Activated CD8-positive, alpha-beta memory T cell treated with anti-CD3 and anti-CD28 coated beads, Interleukin-2, amount 50 U/mL, for 4 hours (primary cell): Measurements from ENCODE around the gene NIPSNAP3A.

Source experiments
- DNase-seq: peaks from one replicate; pipeline ENCODE4 v3.0.0-alpha.2; 2020

Gene NIPSNAP3A

DNA sequence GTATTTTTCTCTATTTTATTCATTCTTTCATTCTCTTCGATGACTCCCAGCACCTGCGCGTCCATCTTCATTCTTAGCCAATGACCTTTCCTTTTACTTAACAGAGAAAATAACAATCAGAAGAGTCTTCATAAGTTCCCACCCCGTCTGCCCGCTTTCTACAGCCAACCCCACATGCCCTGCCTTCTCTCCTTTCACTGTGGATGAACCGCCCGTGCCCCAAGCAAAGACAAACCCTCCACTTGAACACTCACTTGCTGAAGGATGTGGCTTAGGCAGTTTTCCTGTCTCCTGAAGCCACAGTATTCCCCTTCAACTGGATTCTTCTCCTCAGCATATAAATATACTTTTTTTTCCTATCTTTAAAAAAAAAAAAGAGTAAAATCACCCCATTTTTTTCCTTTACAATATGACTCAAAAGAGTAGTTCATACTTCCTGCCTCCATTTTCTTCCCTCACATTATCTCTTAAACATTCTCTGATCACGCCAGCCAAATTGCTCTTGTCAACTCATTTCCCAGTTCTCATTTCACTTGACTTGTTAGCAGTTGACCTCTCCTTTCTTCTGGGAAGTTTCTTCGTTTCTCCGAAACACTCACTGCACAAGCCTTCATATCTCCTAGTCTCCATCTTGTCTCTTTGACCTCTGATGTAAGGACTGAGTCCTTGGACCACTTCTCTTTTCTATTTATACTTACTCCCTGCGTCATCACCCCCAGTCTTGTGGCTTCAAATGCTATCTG lies 27.5 kb downstream of the NIPSNAP3A start:
- no peak for DNase-seq

DNA sequence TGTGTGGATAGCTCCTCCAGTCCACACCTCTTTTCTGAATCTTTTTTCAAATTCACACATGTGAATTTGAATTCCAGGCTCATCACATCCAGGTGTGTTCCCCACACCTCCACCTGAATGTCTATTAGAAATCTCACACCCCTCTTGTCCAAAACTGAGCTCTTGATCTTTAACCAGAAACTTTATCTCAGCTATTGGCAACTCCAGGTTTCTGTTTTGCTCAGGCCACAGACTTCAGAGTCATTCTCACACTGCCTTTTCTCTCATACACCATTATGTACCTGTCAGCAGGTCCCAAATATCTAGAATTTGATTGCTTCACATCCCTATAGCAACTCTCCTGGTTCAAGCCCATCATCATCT lies 28.1 kb downstream of the NIPSNAP3A start:
- no peak for DNase-seq

DNA sequence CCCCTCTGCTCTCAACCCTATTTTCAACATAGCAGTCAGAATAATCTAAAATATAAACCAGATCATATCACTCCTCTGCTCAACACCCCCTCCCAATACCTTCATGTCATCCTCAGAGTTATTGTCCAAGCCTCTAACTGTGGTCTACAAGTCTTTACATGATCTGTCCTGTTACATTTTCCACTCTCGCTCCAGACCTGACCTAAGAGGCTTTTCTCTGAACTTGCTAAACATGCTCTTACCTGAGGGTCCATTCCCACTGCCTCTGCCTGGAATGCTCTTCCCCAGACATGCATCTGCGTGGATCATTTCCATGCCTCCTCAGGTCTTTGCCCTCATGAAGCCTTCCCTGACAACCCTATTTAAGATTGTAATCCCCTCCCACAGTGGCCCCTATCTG lies 28.5 kb downstream of the NIPSNAP3A start:
- no peak for DNase-seq

DNA sequence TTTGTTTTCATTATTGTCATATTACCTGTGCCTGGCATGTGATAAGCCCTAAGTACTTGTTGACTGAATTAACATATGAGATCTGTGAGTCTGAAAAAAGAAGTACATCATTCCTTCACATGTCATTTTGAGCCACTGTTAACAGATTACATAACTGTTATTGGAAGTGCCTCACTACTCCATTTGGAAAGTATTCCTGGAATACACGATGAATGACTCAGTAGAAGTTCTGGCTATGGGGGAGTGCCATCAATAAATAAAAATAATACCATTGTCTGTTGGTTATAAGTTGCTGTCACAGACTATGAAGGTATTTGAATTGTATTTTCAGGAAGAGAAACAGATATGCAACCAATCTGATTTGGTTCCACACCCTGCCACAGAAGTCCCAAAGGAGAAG lies 29.3 kb downstream of the NIPSNAP3A start:
- DNase-seq: no peak

DNA sequence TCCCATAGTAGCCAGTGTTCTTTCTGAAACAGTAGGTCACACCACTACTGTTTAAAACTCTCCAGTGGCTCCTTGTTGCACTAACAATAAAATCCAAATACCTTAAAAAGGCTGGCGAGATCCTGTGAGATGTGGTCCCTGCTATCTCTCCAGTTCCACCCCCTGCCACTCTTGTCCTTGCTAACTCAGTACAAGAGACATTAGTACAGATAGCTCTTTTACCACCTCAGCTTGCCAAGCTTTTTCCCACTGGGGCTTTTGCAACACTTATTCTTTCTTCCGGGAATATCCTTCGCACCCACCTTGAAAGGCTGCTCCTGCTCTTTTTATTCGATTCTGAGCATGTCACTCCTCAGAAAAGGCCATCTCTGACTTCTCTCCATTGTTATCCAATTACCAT lies 31.3 kb downstream of the NIPSNAP3A start:
- DNase-seq: no peak

DNA sequence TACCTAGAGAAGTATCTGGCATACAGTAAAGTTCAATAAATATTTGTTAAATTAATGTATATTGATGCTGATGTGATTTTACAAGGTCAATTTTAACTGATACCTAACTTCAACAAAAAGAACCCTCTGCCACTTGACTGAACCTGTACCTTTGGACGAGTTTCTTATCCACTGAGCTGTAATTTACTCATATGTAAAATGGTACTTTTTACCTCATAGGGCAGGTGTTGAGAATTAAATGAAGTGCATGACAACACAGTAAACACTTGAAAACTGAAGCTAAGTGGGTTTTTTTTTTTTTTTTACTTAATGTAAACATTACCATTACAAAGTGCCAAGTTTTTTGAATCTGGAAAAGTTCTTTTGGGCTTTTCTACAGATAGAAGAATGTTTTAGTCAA lies 31.9 kb downstream of the NIPSNAP3A start:
- DNase-seq: no peak

DNA sequence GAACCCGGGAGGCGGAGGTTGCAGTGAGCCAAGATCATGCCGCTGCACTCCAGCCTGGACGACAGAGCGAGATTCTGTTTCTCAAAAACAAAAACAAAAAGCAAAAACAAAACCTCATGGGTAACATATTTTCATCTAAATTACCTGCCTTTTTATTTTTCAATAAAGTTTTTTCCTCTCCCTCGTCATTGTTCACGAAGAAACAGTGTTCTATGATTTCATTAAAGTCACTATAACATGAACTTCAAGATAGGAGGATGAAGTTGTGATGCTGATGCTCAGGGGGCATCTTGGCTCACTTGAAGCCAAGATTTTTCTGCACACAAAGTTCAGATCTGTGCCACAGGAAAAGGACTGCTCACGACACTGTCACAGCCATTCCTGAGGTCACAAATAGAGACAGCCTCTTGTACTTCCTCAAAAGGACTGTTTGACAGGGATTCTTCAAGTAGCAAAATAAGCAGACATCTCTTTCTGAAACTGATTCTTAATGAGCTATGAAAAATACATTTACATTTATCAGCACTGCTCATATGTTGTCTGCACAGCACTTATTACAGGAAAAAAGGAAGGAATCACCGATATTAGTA lies 32.6 kb downstream of the NIPSNAP3A start:
- no peak for DNase-seq

DNA sequence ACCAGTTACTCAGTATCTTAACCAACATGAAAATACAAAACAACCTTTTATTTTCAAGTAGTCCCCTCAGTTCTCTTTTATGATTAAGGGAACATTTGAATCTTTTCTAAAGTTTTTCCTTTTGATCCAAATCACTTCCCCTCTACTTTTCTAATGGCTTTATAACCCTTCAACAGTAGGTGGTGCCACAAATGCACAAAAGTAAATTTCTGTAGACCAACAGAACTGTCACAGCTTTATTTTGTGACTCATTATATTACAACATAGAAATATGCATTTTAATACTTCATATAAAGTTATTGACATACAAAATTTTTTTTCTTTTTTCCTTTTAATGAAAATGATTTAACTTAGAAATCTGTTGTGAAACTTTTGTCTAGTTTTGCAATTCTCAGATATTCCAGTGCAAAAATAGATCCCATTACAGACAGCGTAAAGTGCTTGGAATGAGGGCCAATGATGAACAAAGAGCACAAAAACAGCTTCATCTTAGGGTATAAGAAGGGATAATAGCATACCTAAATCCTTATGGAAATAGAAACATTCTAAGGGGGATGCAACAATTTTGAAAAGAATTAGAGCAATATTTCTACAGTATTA lies 33.4 kb downstream of the NIPSNAP3A start:
- DNase-seq: no peak

DNA sequence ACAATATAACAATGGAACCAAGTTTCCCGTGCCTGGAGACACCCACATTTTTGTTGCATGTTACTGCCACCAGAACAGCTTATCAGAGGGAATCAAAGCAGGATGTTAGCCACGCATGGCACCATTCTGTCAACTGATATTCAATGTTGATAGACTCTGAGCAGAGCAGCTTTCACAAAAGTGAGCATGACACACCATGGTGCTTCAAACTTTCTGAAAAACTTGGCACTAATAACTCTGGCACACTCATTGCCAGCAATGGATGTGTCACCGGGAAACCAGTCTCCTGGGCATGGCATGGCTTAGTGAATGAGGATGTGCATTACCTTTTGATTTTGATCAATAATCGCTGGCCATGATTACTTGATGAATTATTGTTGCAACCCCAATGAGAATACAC lies 36.1 kb downstream of the NIPSNAP3A start:
- DNase-seq: no peak

DNA sequence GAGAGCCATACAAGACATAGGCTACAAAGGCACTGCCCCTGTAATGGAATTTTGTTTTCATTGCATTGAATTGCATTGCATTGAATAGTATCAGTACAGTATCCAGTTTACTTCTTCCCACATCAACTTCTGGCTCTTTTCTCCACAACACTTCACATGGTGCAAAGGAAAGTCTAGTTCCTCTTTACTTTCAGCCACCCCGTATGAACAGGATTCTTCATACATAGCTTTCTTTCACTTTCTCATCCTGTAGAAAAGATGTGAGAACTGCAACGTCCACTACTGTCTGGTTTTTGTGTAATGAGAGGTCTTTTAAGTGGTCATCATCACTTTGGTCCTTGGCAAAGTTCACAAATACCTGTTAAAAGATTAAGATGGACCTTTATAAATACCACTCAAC lies 36.6 kb downstream of the NIPSNAP3A start:
- no peak for DNase-seq

DNA sequence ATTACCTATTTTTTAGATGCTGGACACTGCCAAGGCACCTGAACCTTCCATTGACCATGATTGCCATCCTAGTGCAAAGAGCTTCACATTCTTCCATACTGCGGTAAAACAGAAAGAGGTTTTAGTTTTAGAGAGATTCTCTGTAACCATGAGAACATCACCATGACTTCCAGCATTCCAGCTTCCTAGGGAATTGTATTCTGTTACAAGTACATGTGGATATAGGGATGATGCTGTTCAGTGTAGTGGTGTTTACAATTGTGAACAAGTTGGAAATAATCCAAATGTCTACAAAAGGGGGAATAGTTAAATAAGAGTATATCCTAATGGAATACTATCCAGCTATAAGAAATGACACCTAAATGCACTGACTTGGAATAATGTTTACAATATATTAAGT lies 38.8 kb downstream of the NIPSNAP3A start:
- DNase-seq: no peak

DNA sequence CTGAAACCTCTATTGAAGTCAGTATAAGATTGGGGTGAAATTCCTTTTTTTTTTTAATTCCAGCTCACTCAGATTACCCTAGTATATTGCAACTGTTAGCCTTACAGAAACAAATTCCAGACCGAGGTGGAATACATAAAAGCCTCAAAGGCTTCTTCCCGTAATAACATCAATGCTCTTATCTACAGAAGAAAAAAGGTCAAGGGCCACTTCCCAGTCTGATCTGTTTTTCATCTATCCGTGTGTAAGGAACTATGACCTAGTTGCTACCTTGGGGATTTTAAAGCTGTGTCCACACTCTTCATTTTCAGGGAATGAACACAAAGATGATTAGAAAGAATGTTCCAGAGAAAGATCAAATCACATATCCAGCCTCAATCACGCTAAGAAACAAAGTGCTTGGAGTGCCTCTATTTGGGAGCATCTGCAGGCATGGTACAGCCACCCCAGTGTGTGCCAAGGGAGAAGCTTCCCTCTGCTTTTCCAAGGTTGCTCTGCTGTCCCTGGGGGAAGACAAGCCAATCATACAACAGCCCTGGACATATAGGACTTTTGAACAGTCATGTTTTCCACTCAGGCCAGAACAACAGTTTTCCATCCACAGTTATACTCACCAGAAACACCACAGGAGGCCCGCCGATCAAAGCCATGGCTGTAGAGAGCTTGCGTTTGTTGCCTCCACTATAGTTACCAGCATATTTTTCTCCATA lies 40.0 kb downstream of the NIPSNAP3A start:
- DNase-seq: no peak

DNA sequence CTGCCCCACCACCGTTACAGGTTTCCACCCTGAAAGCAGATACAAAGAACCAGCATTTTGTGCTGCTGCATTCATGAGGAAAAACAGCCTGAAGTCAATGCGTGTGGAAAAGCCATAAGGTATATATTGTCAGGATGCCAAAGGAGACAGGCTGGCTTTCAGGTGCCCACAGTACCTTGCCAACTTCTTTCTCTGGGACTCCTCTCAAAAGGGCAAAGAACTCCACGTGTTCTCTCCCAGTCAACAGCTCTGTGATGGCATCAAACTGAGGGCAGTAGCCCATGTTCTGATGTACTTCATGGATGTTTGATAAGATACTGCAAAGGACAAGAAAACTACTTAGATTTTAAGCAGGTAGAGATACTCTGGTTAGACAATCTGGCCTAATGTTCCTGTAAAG lies 40.8 kb downstream of the NIPSNAP3A start:
- DNase-seq: no peak

DNA sequence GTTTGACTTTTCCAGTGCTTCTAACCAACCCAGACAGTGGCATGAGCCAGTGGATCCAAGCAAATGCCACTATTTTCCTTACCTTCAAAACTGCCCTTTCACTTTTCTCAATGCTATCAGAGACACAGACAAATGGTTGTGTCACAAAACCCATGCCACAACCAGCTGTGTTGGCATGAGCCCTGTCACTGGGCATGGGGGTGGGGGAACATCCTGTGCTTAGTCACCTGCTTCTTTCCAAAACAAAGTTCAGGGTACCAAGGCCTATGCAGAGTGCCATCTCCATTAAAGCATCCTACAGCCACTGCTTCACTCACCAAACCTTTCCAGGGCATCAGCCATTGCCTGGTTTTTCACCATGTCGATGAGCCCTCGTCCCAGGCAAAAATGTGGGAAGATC lies 46.6 kb downstream of the NIPSNAP3A start:
- no peak for DNase-seq

DNA sequence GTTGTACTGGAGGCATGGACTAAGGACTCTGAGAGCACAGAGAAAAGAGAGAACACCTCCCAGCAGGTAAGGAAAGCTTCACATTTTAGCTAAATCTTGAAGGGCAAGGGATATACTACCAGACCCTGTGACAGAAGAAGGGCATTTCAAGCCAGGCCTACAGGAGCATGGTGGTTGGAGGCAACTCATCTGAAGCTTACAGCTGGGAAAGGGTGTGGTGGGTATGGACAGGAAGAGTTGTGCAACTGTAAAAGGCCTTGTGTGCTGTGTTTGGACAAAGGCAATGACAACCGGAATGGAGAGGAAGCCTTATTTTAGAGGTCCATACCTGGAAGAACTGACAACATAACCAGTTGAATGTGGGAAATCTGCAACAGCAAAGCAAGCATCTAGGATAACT lies 47.6 kb downstream of the NIPSNAP3A start:
- DNase-seq: no peak

DNA sequence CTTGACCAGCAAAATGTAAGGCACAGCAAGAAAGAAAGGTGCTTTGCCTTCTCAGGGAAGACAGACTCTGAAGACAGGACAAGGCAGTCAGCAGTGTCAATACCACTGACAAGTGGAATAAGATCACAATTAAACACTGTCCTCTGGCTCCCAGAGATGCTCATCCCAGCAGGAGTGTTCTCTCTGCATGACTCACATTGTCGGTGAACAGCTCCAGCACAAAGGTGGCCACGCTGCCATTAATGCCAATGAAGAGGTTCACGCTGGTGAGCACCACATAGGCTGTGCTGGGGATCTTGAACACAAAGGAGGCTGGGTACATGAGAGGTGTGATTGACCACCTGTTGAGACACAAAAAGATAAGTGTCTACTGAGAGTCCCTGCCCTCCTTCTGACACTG lies 48.4 kb downstream of the NIPSNAP3A start:
- no peak for DNase-seq

DNA sequence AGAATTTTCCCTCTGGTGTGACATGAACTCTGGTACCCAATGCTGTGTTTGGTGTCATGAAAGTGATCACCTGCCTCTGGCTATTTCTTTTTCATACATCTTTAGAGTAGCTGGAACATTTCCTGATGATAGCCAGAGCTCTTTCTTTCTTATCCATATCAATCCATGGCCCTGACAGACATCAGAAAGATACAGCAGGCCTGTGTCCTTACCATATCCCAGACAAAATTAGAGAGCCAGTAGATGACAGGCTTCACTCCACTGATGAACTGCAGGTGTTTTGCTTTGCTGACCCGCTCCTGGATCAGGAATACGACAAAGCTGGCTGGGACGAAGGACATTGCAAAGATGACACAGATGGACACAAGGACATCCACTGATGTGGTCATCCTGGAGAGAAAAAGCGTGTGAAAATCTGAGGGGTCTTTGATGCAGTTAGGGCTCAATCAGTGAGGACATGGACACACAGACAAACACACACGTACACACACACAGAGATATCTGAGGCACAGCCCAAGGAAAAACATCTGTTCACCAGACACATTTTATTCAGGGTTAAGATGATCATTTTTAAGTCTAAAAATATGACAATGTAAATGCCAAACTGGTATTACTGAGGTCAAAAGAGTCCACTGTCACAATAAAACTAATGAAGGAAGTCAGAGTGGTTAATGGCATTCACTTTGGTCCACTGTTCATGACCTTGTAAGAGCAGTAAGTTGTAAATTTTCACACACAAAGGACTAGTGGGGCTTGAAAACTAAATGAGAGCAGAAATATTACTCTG lies 50.9 kb downstream of the NIPSNAP3A start:
- no peak for DNase-seq

DNA sequence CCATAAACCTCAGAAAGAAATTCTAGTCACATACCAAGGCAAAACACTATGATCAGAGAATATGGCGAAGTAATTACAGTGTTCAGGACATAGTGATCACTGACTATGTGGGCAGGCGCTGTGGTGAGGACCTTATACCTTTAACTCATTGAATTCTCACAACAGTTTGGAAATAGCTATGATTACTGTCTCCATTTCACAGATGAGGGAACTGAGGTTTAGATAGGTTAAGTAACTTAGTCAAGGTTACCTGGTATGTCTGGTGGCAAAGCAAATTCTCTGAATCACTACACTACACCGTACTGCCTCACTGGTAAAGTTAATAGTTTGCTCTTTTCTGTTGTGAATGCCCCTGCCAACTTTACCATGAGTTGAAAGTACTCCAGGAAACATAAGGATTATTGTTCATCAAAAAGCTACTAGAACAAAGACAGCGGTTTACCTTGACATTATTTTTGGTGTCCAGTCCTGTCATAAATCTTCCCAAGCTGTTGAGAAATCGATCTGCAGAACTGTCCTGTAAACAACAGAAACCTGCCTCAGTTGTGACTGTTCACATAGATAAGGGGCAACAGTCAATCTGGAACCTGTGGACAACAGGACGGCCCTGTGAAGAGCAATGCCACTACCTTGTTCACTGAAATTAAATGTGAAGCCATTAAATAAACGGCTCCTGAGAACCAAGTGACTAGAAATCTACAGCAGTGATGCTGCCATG lies 52.7 kb downstream of the NIPSNAP3A start:
- DNase-seq: no peak

DNA sequence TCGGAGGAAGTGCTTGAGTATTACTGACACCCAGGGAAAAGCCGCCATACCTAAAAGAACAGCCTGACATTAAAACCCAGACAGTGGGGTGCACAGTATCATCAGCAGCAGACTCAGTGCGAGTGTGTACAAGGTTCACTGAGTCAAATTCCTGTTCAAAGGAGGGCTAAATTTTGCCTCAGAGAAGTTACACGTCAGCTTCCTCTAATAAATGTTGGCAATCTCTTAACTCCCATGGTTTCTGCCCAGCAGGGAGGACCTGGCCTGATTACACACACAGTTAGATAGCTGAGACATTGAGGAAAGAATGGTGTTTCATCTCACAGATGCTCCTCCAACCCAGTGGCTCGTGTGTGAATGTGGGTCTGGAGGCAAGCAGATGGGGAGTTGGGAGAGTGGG lies 54.6 kb downstream of the NIPSNAP3A start:
- DNase-seq: no peak

DNA sequence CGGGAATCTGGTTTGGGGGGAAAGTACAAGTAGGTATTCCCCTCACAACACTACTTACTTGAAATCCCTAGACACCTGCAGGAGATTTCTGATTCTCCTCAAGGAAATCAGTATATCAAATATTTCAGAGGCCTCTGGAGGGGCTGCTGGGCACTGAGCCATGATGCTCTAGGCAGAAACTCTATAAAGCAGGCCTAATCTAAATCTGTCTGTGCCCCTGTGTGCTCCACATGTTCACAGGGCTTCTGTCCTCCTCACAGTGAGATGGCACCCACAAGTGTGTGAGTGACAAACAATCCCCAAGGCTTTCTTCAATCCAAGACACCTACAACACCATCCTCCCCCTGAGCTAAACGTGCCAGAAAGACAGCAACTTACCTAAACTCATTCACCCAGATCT lies 55.4 kb downstream of the NIPSNAP3A start:
- no peak for DNase-seq

DNA sequence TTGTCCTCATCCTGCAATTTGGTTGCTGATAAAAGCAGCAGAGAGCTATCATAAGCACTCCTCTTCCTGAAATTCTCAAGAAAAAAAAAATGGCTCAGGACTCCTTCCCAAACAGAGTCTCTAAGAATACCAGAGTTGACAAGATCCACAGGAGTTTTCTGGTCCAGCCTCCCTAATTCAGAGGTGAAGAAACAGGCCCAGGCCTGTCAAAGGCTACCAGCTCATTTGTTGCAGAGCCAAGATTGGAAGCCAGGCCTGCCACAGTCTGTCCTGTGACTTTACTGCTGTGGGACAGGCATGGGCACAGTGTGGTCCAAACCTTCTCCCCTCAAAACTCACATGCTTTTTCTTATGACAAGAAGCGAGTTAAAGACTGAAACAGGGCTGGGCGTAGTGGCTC lies 58.0 kb downstream of the NIPSNAP3A start:
- DNase-seq: no peak

DNA sequence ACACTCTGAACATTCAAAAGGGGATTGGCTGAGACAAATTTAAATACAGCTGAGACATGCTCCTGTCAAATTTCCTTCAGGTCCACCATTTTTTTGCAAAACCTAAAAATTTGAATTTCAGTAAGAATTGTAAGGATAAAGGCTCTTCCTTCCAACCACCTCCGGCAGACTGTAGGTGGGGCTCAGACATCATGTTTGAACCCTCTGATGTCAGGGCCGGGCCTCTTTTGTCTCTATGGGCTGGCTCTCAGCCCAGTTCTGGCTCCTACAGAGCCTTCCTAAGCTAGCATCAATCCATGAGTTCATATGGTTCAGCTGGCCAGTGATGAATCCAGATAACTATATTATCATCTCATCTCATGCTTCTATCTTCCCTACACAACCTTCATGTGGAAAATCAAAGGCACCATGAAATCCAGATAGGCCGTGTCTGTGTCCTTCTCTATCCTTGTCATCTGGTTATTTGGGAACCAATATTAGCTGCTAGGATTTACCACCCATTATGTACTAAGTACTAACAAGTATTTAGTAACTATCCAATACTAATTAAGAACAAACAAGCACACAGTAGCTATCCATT lies 60.6 kb downstream of the NIPSNAP3A start:
- no peak for DNase-seq
